ENCODE results near the gene SLC35A2. TPM values are rescaled to one million over a fixed set of nuclear protein-coding genes. Genes with fewer than 3 reads are reported as not detected.

Gene SLC35A2
- total RNA-seq, 1 experiment from 2014 or later = 35.0 TPM

- no peak for DNase-seq (ENCODE audit: low read depth, low spot score)
- ChIA-PET POLR2A (no interaction called here), RAD21 (ENCODE audit: low non-redundant PET in 1 of 2, low total read pairs in 2 of 2, uncharacterized antibody in 2 of 2, unreplicated experiment in 2 of 2) (no interaction called here), CTCF (interaction anchor here (0.6 kb wide), 1 partner anchor 147 kb away, joined by 3 read pairs; no protein-coding TSS in a partner anchor)
- Histone ChIP-seq H3K27me3 (ENCODE audit: insufficient read depth, low read length) (no peaks in the 10 kb centered on the region), H3K9me3 (ENCODE audit: control insufficient read depth in 1 of 2, insufficient read depth in 1 of 2, low read depth in 1 of 2, low read length in 2 of 2) (no peaks in the 10 kb centered on the region), H3K27ac (ENCODE audit: low read depth, low read length) (no peak overlapping the region), H2AFZ (ENCODE audit: low read depth, low read length, poor library complexity, severe bottlenecking) (no peak overlapping the region), H3K4me2 (ENCODE audit: low read length) (no peak overlapping the region), H3K4me3 (replicated peaks in 1 of 2; ENCODE audit: low read depth in 1 of 2, low read length in 2 of 2) (no peak overlapping the region), H3K79me2 (ENCODE audit: insufficient read depth, low read length) (peaks cover 17% of the 10 kb centered on the region; the same call in 1 of the 2 replicates), H3K4me1 (ENCODE audit: control insufficient read depth in 1 of 2, insufficient read depth in 2 of 2, low read length in 2 of 2) (no peaks in the 10 kb centered on the region), H4K20me1 (ENCODE audit: insufficient read depth) (no peaks in the 10 kb centered on the region), H3K36me3 (ENCODE audit: control insufficient read depth in 1 of 2, insufficient read depth in 2 of 2, low read length in 2 of 2) (peaks cover 2 to 3% of the 10 kb centered on the region in 2 experiments; a peak in 3 of 4 replicates), H3K9me2 (ENCODE audit: insufficient read depth) (no peaks in the 10 kb centered on the region), H3K9ac (ENCODE audit: low read length) (no peak overlapping the region)
- intact Hi-C loops (cut with micrococcal nuclease) = no loop called here
- ATAC-seq = no peak
- TF ChIP-seq ELF1 (IDR thresholded peaks at IDR 0.05; ENCODE audit: borderline replicate concordance, low read depth) = no peak
- no TSS peak for BruUV-seq (replicated peaks)
These were observed 23.3 kb upstream of the SLC35A2 start for GRCh38 chrX:48934581-48935300.

DNA sequence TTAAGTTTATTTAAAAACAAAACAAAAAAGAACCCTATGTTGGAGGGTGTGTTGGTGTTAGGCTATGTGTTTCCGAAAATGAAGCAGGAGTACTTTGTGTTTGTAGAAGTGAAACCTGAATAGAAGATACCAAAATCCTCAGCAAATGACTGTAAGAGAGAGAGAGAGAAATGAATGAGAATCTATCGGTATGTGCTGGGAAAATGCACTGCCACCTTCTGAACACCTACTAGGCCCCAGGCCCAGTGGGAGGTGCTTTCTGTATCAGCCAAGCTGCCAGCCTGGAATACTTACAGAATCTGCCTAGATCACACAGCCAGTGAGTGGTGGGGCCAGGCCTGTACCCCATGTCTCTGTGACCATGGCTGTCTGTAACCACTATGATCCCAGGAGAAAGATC, 22.3 kb upstream of the SLC35A2 start:
- H4K20me1 ChIP-seq (ENCODE audit: insufficient read depth) = no peaks in the 10 kb centered on the region
- H3K4me1 ChIP-seq (ENCODE audit: control insufficient read depth in 1 of 2, insufficient read depth in 2 of 2, low read length in 2 of 2) = no peaks in the 10 kb centered on the region
- H3K9me3 ChIP-seq (ENCODE audit: control insufficient read depth in 1 of 2, insufficient read depth in 1 of 2, low read depth in 1 of 2, low read length in 2 of 2) = no peaks in the 10 kb centered on the region
- no peak overlapping the region for H3K4me3 ChIP-seq (replicated peaks in 1 of 2; ENCODE audit: low read depth in 1 of 2, low read length in 2 of 2)
- peaks cover 12% of the 10 kb centered on the region; the same call in 1 of the 2 replicates for H3K79me2 ChIP-seq (ENCODE audit: insufficient read depth, low read length)
- H3K27ac ChIP-seq (ENCODE audit: low read depth, low read length) = no peak overlapping the region
- ChIA-PET RAD21 (ENCODE audit: low non-redundant PET in 1 of 2, low total read pairs in 2 of 2, uncharacterized antibody in 2 of 2, unreplicated experiment in 2 of 2) (no interaction called here), CTCF (no interaction called here), POLR2A (no interaction called here)
- intact Hi-C loops (cut with micrococcal nuclease) = no loop called here
- no peak overlapping the region for H3K4me2 ChIP-seq (ENCODE audit: low read length)
- no peak overlapping the region for H2AFZ ChIP-seq (ENCODE audit: low read depth, low read length, poor library complexity, severe bottlenecking)
- no peak for ATAC-seq
- BruUV-seq (replicated peaks) = no TSS peak
- DNase-seq (ENCODE audit: low read depth, low spot score) = no peak
- H3K36me3 ChIP-seq (ENCODE audit: control insufficient read depth in 1 of 2, insufficient read depth in 2 of 2, low read length in 2 of 2) = peaks cover 2 to 3% of the 10 kb centered on the region in 2 experiments; a peak in 3 of 4 replicates
- no peak overlapping the region for H3K9ac ChIP-seq (ENCODE audit: low read length)
- no peaks in the 10 kb centered on the region for H3K9me2 ChIP-seq (ENCODE audit: insufficient read depth)
- no peaks in the 10 kb centered on the region for H3K27me3 ChIP-seq (ENCODE audit: insufficient read depth, low read length)
- TF ChIP-seq EGR1 (IDR thresholded peaks at IDR 0.05; ENCODE audit: low read depth) = no peak
- TF ChIP-seq EZH2 (IDR thresholded peaks at IDR 0.05) = no peak
- TF ChIP-seq ZFX (IDR thresholded peaks at IDR 0.05) = no peak
- TF ChIP-seq CEBPB (IDR thresholded peaks at IDR 0.05; ENCODE audit: low read depth) = no peak
- TF ChIP-seq SP1 (IDR thresholded peaks at IDR 0.05; ENCODE audit: low read depth) = no peak
- TF ChIP-seq TCF7L2 (IDR thresholded peaks at IDR 0.05; ENCODE audit: borderline replicate concordance, extremely low read depth, insufficient read depth, insufficient read length) = no peak
- no peak for TF ChIP-seq MAX (IDR thresholded peaks at IDR 0.05)
- no peak for TF ChIP-seq CBX3 (IDR thresholded peaks at IDR 0.05; ENCODE audit: low read depth)
- no peak for TF ChIP-seq ATF3 (IDR thresholded peaks at IDR 0.05)
- TF ChIP-seq POLR2AphosphoS5 (IDR thresholded peaks at IDR 0.05; ENCODE audit: low read depth, low read length) = no peak
- no peak for TF ChIP-seq ZBTB33 (IDR thresholded peaks at IDR 0.05; ENCODE audit: extremely low read depth, insufficient replicate concordance, low read length)
- TF ChIP-seq JUND (IDR thresholded peaks at IDR 0.05) = no peak
- no peak for TF ChIP-seq SIN3A (IDR thresholded peaks at IDR 0.05; ENCODE audit: low read depth)
- TF ChIP-seq, protein P1, sequence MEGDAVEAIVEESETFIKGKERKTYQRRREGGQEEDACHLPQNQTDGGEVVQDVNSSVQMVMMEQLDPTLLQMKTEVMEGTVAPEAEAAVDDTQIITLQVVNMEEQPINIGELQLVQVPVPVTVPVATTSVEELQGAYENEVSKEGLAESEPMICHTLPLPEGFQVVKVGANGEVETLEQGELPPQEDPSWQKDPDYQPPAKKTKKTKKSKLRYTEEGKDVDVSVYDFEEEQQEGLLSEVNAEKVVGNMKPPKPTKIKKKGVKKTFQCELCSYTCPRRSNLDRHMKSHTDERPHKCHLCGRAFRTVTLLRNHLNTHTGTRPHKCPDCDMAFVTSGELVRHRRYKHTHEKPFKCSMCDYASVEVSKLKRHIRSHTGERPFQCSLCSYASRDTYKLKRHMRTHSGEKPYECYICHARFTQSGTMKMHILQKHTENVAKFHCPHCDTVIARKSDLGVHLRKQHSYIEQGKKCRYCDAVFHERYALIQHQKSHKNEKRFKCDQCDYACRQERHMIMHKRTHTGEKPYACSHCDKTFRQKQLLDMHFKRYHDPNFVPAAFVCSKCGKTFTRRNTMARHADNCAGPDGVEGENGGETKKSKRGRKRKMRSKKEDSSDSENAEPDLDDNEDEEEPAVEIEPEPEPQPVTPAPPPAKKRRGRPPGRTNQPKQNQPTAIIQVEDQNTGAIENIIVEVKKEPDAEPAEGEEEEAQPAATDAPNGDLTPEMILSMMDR (IDR thresholded peaks at IDR 0.05 in 2 of 3, conservative IDR thresholded peaks at IDR 0.05 in 1 of 3; ENCODE audit: borderline replicate concordance in 1 of 3, insufficient read depth in 1 of 3, low read depth in 2 of 3, low read length in 2 of 3) = no peak
- TF ChIP-seq POLR2A (IDR thresholded peaks at IDR 0.05; ENCODE audit: borderline replicate concordance, extremely low read depth, insufficient read depth, insufficient read length) = no peak
- no peak for TF ChIP-seq SRF (IDR thresholded peaks at IDR 0.05; ENCODE audit: low read depth)
- no peak for TF ChIP-seq ELF1 (IDR thresholded peaks at IDR 0.05; ENCODE audit: borderline replicate concordance, low read depth)
